ENCODE measurements around the gene C7orf25.

C7orf25 gene

GRCh38 chr7:42911454-42912447 is at the start of gene C7orf25:
Gene C7orf25, minus strand, starts transcription at chr7:42912070. Its CDS starts 1,170 bp downstream, at chr7:42910900.
- in situ Hi-C loops (cut with MboI; ENCODE audit: low sequenced_read_pairs) = no loop called here

GRCh38 chr7:42961170-42961569 is 49.3 kb upstream of the C7orf25 start:
- in situ Hi-C loops (cut with MboI; ENCODE audit: low sequenced_read_pairs) = loop anchor here (25.0 kb wide), 1 partner anchor 876 kb away; no protein-coding TSS in a partner anchor

GRCh38 chr7:42960762-42961161 is 48.9 kb upstream of the C7orf25 start:
- in situ Hi-C loops (cut with MboI; ENCODE audit: low sequenced_read_pairs) = loop anchor here (25.0 kb wide), 1 partner anchor 877 kb away; no protein-coding TSS in a partner anchor

DNA sequence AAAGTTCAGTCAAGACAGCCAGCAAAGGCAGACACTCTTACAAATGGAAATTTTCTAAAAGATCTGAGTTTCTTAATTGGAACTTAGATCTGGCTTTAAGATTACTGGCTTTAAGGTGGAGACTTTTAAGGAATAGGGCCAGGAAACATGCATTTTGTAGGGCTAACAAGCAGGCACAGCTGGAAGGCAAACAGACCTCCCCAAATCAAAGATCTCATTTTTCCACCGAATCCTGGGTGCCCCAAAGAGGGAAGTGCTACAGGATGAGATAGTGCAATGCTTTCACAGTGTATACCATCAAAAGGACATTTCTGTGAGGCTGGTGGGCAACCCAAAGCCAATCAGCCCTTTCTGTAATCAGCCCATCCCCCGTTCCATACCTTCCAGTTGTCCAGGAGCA is 47.7 kb upstream of the C7orf25 start:
- in situ Hi-C loops (cut with MboI; ENCODE audit: low sequenced_read_pairs) = loop anchor here (25.0 kb wide), 1 partner anchor 878 kb away; no protein-coding TSS in a partner anchor

GRCh38 chr7:42956062-42956461 is 44.2 kb upstream of the C7orf25 start:
- in situ Hi-C loops (cut with MboI; ENCODE audit: low sequenced_read_pairs) = loop anchor here (25.0 kb wide), 1 partner anchor 881 kb away; no protein-coding TSS in a partner anchor

DNA sequence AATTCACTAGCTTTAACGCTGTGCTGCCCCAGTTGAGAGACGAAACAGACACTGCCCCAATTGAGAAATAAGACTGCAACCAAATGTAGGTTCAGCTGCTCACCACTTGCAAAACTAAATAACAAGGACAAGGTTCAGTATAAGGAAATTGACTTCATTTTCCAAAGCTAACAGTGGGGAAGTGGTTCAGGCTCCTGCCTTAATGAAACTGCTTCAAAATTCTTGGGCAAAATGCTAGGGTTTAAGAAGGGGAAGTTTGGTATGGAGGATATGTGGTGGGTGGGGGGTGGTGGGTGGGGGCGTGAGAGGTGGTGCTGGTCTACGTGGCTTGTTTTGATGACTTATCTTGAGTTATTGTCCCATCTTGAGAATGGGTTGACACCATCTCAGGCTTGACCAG is 42.1 kb upstream of the C7orf25 start:
- in situ Hi-C loops (cut with MboI; ENCODE audit: low sequenced_read_pairs) = loop anchor here (25.0 kb wide), 1 partner anchor 883 kb away; no protein-coding TSS in a partner anchor

DNA sequence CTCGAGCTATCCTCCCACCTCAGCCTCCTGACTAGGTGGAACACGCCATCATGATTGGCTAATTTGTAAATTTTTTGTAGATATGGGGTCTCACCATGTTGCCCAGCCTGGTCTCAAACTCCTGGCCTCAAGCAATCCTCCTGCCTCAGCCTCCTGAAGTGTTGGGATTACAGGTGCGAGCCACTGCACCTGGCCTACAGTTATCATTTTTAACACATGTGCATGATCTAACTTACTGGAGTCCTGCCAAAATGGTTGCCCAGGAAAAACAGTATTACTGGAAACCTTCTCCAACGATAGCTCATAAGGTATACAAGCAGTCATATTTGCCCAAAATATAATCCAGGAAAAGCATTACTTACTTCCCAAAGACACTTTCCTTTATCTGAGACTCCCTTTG is 40.5 kb upstream of the C7orf25 start:
- in situ Hi-C loops (cut with MboI; ENCODE audit: low sequenced_read_pairs) = loop anchor here (25.0 kb wide), 1 partner anchor 885 kb away; no protein-coding TSS in a partner anchor

DNA sequence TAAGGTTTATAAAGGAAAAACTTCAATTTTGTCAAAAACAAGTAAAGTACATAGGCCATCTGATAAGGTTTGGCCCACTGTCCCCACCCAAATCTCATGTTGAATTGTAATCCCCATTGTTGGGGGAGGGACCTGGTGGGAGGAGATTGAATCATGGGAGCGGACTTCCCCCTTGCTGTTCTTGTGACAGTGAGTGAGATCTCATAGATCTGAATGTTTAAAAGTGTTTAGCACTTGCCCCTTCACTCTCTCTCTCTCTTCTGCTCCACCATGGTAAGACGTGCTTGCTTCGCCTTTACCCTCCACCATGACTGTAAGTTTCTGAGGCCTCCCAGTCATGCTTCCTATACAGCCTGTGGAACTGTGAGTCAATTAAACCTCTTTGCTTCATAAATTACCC is 38.5 kb upstream of the C7orf25 start:
- in situ Hi-C loops (cut with MboI; ENCODE audit: low sequenced_read_pairs) = loop anchor here (25.0 kb wide), 1 partner anchor 887 kb away; no protein-coding TSS in a partner anchor

DNA sequence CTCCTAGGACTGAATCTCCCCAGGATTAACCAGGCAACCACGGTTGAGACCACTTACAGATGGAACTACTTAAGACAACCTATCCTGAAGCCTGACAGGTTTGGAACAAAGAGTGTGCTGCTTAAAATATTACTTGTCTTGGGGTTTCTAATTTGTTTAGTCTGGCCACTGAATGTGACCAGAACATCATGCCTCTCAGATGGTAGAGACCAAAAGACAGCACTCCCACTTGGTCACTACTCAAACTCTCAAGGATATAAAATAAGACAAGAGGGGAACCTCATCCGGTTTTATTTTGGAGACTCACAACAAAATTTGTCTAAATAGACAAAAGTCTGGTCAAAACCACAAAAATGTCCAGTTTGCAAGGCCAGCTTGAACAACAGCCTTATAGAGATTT is 35.7 kb upstream of the C7orf25 start:
- in situ Hi-C loops (cut with MboI; ENCODE audit: low sequenced_read_pairs) = no loop called here

GRCh38 chr7:42946627-42946950 is 34.7 kb upstream of the C7orf25 start:
- in situ Hi-C loops (cut with MboI; ENCODE audit: low sequenced_read_pairs) = no loop called here

GRCh38 chr7:42945821-42946626 is 34.2 kb upstream of the C7orf25 start:
- in situ Hi-C loops (cut with MboI; ENCODE audit: low sequenced_read_pairs) = no loop called here

- in situ Hi-C loops (cut with MboI; ENCODE audit: low sequenced_read_pairs) = no loop called here
These were observed 29.3 kb upstream of the C7orf25 start for GRCh38 chr7:42940985-42941847.

DNA sequence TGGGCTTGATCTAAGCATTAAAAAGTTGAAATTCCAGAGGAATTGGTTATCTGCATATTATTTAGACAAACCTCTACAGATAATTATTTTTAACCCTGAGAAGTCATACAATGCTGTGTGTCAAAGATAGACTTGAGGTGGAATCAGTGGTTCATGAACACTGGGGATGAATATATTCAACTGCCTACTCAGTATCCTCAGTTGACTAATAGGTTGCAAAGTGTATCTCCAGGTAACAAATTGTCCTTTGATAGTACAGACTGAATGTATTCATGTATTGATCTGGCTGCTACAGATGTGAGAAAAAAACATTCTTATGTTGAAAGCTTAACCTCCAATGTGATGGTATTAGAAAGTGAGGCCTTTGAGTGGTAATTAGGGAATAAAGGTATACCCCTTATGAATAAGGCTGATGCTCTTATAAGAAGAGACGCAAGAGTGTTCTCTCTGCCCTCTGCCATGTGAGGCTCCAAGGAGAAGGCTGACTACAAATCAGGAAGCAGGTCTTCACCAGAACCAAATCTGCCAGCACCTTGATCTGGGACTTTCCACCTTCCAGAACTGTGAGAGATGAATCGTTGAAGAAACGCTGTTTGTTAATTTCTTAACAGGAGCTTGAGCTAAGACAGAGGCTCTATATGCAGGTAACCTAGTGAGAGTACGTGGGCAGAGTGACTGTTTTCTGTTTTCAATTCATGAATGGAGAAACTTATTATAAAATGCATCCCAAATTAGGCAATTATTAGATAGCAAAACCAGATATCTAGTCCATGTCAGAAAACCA is 27.8 kb upstream of the C7orf25 start:
- in situ Hi-C loops (cut with MboI; ENCODE audit: low sequenced_read_pairs) = no loop called here

DNA sequence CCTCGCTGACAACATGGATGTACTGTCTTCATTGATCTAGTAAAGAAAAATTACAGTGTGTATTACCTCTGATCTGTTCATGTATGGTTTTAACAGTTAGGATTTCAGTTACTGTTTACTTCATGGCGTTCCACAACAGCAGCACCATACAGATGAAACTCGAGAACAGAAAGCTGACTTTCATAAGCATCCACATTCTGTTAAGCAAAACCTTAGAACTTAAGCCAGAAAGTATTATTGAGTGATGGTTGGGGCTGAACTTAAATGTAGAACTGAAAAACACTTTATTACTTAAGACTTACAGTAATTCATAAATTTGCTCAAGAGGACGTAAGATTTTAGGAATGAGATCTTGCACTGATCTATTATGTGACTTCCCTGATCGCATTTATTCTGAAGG is 24.0 kb upstream of the C7orf25 start:
- in situ Hi-C loops (cut with MboI; ENCODE audit: low sequenced_read_pairs) = no loop called here

DNA sequence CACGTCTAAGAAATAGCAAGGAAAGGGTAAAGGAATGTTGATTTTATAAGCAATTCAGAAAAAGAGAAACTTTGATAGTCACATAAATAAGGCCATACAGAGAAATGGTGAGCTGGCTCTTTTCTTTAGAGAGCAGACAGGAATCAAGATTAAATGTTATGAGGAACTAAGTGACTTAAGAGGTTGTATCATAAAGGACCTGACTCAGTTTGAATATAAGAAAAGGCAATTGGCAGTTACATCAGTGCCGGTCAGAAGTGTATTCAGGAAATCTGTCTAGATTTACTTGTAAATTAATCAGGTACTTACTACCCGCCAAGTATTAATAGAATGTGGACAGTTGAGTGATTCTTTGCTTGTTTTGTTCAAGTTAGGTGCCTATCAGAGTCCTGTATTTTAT is 22.4 kb upstream of the C7orf25 start:
- in situ Hi-C loops (cut with MboI; ENCODE audit: low sequenced_read_pairs) = no loop called here

- in situ Hi-C loops (cut with MboI; ENCODE audit: low sequenced_read_pairs) = no loop called here
These were observed 21.1 kb upstream of the C7orf25 start for GRCh38 chr7:42932811-42933591.

DNA sequence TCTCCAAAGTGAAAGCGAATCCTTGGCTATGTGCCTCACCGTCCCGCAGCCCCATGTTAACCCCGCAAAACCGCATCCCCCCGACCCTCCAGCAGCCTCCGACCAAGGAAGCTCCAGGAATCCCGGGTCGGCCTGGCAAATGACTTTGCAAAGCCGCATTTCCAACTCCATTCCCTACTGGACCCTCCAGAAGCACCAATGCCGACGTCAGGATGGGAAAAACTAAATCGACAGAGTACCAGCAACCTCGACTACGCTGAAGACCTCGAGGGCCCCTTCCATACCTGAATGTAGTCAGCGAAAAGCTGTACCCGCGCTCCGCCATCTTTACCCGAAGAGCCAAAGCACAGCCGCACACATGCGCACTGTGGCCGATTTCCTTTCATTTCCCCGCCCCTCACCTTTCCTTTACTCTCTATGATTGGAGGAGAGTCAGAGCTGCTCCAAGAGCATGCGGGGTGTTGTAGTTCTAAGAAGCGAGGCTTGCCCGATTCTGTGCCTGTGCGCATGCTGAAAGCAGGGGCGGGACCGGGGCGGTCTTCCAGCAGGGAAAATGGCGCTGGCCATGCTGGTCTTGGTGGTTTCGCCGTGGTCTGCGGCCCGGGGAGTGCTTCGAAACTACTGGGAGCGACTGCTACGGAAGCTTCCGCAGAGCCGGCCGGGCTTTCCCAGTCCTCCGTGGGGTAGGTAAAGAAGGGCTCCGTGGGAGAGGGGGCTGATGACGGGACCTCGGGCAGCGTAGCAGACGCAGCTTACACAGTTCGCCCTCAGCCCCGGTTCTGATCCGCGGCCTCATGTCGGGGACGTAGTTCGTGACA is 20.2 kb upstream of the C7orf25 start, which contains the start of the genes MRPL32 and PSMA2:
Gene MRPL32 (plus strand): TSS at position 543 of the 818 bp plus-strand sequence. CDS start 11 bp downstream, at position 554.
Gene PSMA2 (minus strand): TSS at position 341 of the 818 bp plus-strand sequence. CDS start 16 bp downstream, at position 325.
- in situ Hi-C loops (cut with MboI; ENCODE audit: low sequenced_read_pairs) = no loop called here

GRCh38 chr7:42931447-42931833 is 19.6 kb upstream of the C7orf25 start:
- in situ Hi-C loops (cut with MboI; ENCODE audit: low sequenced_read_pairs) = no loop called here

Data from HL-60/S4 treated with retinoic acid at 250 ng/mL for 4 days and 3 days (cell line).